ENCODE measurements around the gene MICU2.

GRCh38 chr13:21517576-21517975, 86.4 kb downstream of the MICU2 start:
- TF ChIP-seq EZH2phosphoT487 (IDR thresholded peaks at IDR 0.05; ENCODE audit: borderline replicate concordance, low read length), result no peak
- TF ChIP-seq, protein P1, sequence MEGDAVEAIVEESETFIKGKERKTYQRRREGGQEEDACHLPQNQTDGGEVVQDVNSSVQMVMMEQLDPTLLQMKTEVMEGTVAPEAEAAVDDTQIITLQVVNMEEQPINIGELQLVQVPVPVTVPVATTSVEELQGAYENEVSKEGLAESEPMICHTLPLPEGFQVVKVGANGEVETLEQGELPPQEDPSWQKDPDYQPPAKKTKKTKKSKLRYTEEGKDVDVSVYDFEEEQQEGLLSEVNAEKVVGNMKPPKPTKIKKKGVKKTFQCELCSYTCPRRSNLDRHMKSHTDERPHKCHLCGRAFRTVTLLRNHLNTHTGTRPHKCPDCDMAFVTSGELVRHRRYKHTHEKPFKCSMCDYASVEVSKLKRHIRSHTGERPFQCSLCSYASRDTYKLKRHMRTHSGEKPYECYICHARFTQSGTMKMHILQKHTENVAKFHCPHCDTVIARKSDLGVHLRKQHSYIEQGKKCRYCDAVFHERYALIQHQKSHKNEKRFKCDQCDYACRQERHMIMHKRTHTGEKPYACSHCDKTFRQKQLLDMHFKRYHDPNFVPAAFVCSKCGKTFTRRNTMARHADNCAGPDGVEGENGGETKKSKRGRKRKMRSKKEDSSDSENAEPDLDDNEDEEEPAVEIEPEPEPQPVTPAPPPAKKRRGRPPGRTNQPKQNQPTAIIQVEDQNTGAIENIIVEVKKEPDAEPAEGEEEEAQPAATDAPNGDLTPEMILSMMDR (conservative IDR thresholded peaks at IDR 0.05; ENCODE audit: low read depth, low read length), result no peak
